SK-N-SH treated with all-trans-retinoic acid at 6 μM for 48 hours (cell line): ENCODE data around the gene PDZK1IP1.

ENCODE experiments used
- ATAC-seq: fragments of 200-7000 bp; cut with Tn5 transposase; 3 replicates; pipeline ENCODE4 v1.9.1; 2020; ENCODE audit warnings: mild to moderate bottlenecking, moderate library complexity
- ARNTL ChIP-seq: fragments of 450-650 bp; formaldehyde crosslinking; IDR thresholded peaks from 2 replicates; pipeline ENCODE4 v1.5.0; 2020; ENCODE audit warnings: low read depth, mild to moderate bottlenecking, moderate library complexity, borderline replicate concordance
- BACH2 ChIP-seq: fragments of 250-450 bp; sonication (Bioruptor Pico); IDR thresholded peaks from 2 replicates; pipeline ENCODE4 v1.9.0; 2021; ENCODE audit warnings: mild to moderate bottlenecking, borderline replicate concordance
- CSDC2 ChIP-seq: fragments of 250-450 bp; sonication (Bioruptor Pico); IDR thresholded peaks from 2 replicates; pipeline ENCODE4 v1.5.0; 2020; ENCODE audit warnings: mild to moderate bottlenecking, moderate library complexity
- CSRNP3 ChIP-seq: fragments of 250-450 bp; sonication (Bioruptor Pico); IDR thresholded peaks from 2 replicates; pipeline ENCODE4 v1.5.1; 2021; ENCODE audit warnings: mild to moderate bottlenecking, moderate library complexity
- ESRRG ChIP-seq: fragments of 250-450 bp; sonication (Bioruptor Pico); IDR thresholded peaks from 2 replicates; pipeline ENCODE4 v1.6.1; 2021; ENCODE audit warnings: mild to moderate bottlenecking
- GLIS3 ChIP-seq: fragments of 250-450 bp; sonication (Bioruptor Pico); IDR thresholded peaks from 2 replicates; pipeline ENCODE4 v1.5.0; 2020; ENCODE audit warnings: mild to moderate bottlenecking, moderate library complexity
- ISL1 ChIP-seq: fragments of 250-450 bp; sonication (Bioruptor Pico); IDR thresholded peaks from 2 replicates; pipeline ENCODE4 v2.1.2; 2022; ENCODE audit warnings: mild to moderate bottlenecking, moderate library complexity
- PATZ1 ChIP-seq: fragments of 250-450 bp; sonication (Bioruptor Pico); IDR thresholded peaks from 2 replicates; pipeline ENCODE4 v1.8.0; 2020; ENCODE audit warnings: mild to moderate bottlenecking, moderate library complexity, borderline replicate concordance
- POU6F1 ChIP-seq: fragments of 250-450 bp; sonication (Bioruptor Pico); IDR thresholded peaks from 2 replicates; pipeline ENCODE4 v1.8.0; 2021; ENCODE audit warnings: low read depth, mild to moderate bottlenecking, moderate library complexity, borderline replicate concordance
- PPARA ChIP-seq: fragments of 250-450 bp; sonication (Bioruptor Pico); IDR thresholded peaks from 2 replicates; pipeline ENCODE4 v1.5.0; 2020; ENCODE audit warnings: mild to moderate bottlenecking, borderline replicate concordance
- RARB ChIP-seq: fragments of 250-450 bp; sonication (Bioruptor Pico); IDR thresholded peaks from 2 replicates; pipeline ENCODE4 v1.8.0; 2021; ENCODE audit warnings: mild to moderate bottlenecking, moderate library complexity
- SNAI2 ChIP-seq: fragments of 250-450 bp; sonication (Bioruptor Pico); IDR thresholded peaks from 2 replicates; pipeline ENCODE4 v1.5.0; 2020; ENCODE audit warnings: mild to moderate bottlenecking, moderate library complexity
- TCF4 ChIP-seq: fragments of 250-450 bp; sonication (Bioruptor Pico); IDR thresholded peaks from 2 replicates; pipeline ENCODE4 v1.8.0; 2021; ENCODE audit warnings: mild to moderate bottlenecking, moderate library complexity, borderline replicate concordance
- TOX ChIP-seq: fragments of 250-450 bp; sonication (Bioruptor Pico); IDR thresholded peaks from 2 replicates; pipeline ENCODE4 v1.8.0; 2021; ENCODE audit warnings: mild to moderate bottlenecking, moderate library complexity, borderline replicate concordance
- TSHZ2 ChIP-seq: fragments of 250-450 bp; sonication (Bioruptor Pico); IDR thresholded peaks from 2 replicates; pipeline ENCODE4 v1.5.0; 2020; ENCODE audit warnings: mild to moderate bottlenecking, moderate library complexity
- ZC3H10 ChIP-seq: fragments of 250-450 bp; sonication (Bioruptor Pico); IDR thresholded peaks from 2 replicates; pipeline ENCODE4 v1.5.1; 2021; ENCODE audit warnings: mild to moderate bottlenecking, moderate library complexity
- ZFP3 ChIP-seq: fragments of 250-450 bp; sonication (Bioruptor Pico); IDR thresholded peaks from 2 replicates; pipeline ENCODE4 v1.5.0; 2020; ENCODE audit warnings: mild to moderate bottlenecking, moderate library complexity
- ZFP30 ChIP-seq: fragments of 450-650 bp; formaldehyde crosslinking; IDR thresholded peaks from 2 replicates; pipeline ENCODE4 v1.5.0; 2022; ENCODE audit warnings: mild to moderate bottlenecking, moderate library complexity
- ZNF565 ChIP-seq: fragments of 450-650 bp; formaldehyde crosslinking; conservative IDR thresholded peaks from 2 replicates; pipeline ENCODE4 v1.5.0; 2020; ENCODE audit warnings: low read depth, mild to moderate bottlenecking, moderate library complexity

Gene PDZK1IP1

GRCh38 chr1:47235241-47235681 lies 45.4 kb upstream of the PDZK1IP1 start:
- TF ChIP-seq ZC3H10 (CRISPR knock-in tag) = no peak
- no peak for TF ChIP-seq ZNF565
- TF ChIP-seq RARB (CRISPR knock-in tag) = no peak
- TF ChIP-seq PATZ1 = no peak
- no peak for TF ChIP-seq ESRRG (CRISPR knock-in tag)
- no peak for TF ChIP-seq TSHZ2 (CRISPR knock-in tag)
- no peak for TF ChIP-seq TOX (CRISPR knock-in tag)
- TF ChIP-seq TCF4 = no peak
- no peak for ATAC-seq

GRCh38 chr1:47233186-47233585 lies 43.4 kb upstream of the PDZK1IP1 start:
- no peak for TF ChIP-seq CSDC2
- no peak for TF ChIP-seq ZFP30 (CRISPR knock-in tag)
- TF ChIP-seq POU6F1 (CRISPR knock-in tag) = no peak
- TF ChIP-seq, all 23 proteins: peak for 0
- ATAC-seq = no peak

- no peak; the same call in 2 of the 3 replicates for ATAC-seq
These were observed 42.5 kb upstream of the PDZK1IP1 start, which contains the start of gene TAL1 for GRCh38 chr1:47232187-47232874. Gene TAL1, minus strand, starts transcription at chr1:47232225. Its CDS starts 6,337 bp downstream, at chr1:47225888.

More at GRCh38 chr1:47232187-47232874, 42.5 kb upstream of the PDZK1IP1 start, which contains the start of gene TAL1:
- TF ChIP-seq POU6F1 (CRISPR knock-in tag) (no peak), ZFP30 (CRISPR knock-in tag) (no peak), ZNF565 (no peak), TCF4 (no peak), BACH2 (CRISPR knock-in tag) (no peak), TOX (CRISPR knock-in tag) (no peak), RARB (CRISPR knock-in tag) (no peak), ESRRG (CRISPR knock-in tag) (no peak), GLIS3 (CRISPR knock-in tag) (no peak), ARNTL (CRISPR knock-in tag) (no peak), SNAI2 (CRISPR knock-in tag) (no peak), PPARA (CRISPR knock-in tag) (no peak), PATZ1 (no peak), ISL1 (CRISPR knock-in tag) (no peak), CSRNP3 (CRISPR knock-in tag) (no peak), ZC3H10 (CRISPR knock-in tag) (no peak), ZFP3 (CRISPR knock-in tag) (no peak)
